Right lobe of liver (tissue), 6 donors: ENCODE measurements around the gene GRB10. TPM values are rescaled to one million over a fixed set of nuclear protein-coding genes. Genes with fewer than 3 reads are reported as not detected.

Experiments used
- ATAC-seq, 4 donors: fragments of 200-7000 bp; cut with Tn5 transposase; one replicate each; pipeline ENCODE4 v1.9.1; 2020; ENCODE audit warnings: mild to moderate bottlenecking in 4 of 4, moderate library complexity in 4 of 4
- DNase-seq, 3 donors: peaks; one replicate each; pipeline ENCODE4 v3.0.0-alpha.2; 2020
- H3K27ac ChIP-seq, 3 donors: fragments of 200-600 bp; one replicate each; pipeline ENCODE4 v1.8.0; 2022
- H3K27me3 ChIP-seq, 2 donors: fragments of 200-600 bp; one replicate each; pipeline ENCODE4 v1.8.0; 2022
- H3K36me3 ChIP-seq, 4 donors: fragments of 200-600 bp; sonication (generic) in 1 of 4; one replicate each; pipeline versions ENCODE4 v1.5.1 to v1.8.0; 2017 to 2022; ENCODE audit warnings: control low read depth in 1 of 4
- H3K4me1 ChIP-seq, 4 donors: fragments of 200-600 bp; sonication (generic) in 1 of 4; one replicate each; pipeline versions ENCODE4 v1.5.1 to v1.8.0; 2017 to 2022; ENCODE audit warnings: control low read depth in 1 of 4
- H3K4me3 ChIP-seq, 3 donors: fragments of 200-600 bp; one replicate each; pipeline ENCODE4 v1.8.0; 2022
- H3K9me3 ChIP-seq, 4 donors: fragments of 200-600 bp; sonication (generic) in 1 of 4; one replicate each; pipeline versions ENCODE4 v1.5.1 to v1.8.0; 2017 to 2022; ENCODE audit warnings: control low read depth in 1 of 4
- CTCF ChIP-seq, 4 donors: fragments of 200-600 bp in 3 of 4; fragments of 450-650 bp in 1 of 4; IDR thresholded peaks; one replicate each; pipeline versions ENCODE4 v1.5.1 to v1.8.0; 2016 to 2022; ENCODE audit warnings: antibody characterized with exemption in 4 of 4, mild to moderate bottlenecking in 2 of 4
- POLR2A ChIP-seq: fragments of 450-650 bp; IDR thresholded peaks from one replicate; pipeline ENCODE4 v1.6.1; 2017; ENCODE audit warnings: antibody characterized with exemption, mild to moderate bottlenecking
- WGBS: methylation state at CpG from one replicate; pipeline ENCODE4 v1.1.6; 2018; ENCODE audit warnings: low coverage, low lambda C conversion rate; ENCODE audit not compliant: insufficient coverage; ENCODE audit errors: missing lambda C conversion rate; 5-methylcytosine and 5-hydroxymethylcytosine counted together
- intact Hi-C, 2 donors: fragments of 100-400 bp; cut with DNase I; formaldehyde crosslinking; loops; one replicate each; pipeline versions ENCODE4 v1.11.2 to v1.14.1; 2022
- total RNA-seq, 6 experiments: library from RNA; depleted of rRNA in 2 of 6; stranded (reverse); fragments of >200 nt in 2 of 6; fragmentation: NEBNext Ultra II Directional in 3 of 6; extraction: Animal tissue kit (Norgen Biotek cat#: 25700) in 3 of 6; gene quantifications; one replicate each; pipeline versions ENCODE4 v1.1.0 to v1.2.4, GENCODE V29; 2016 to 2023
- donor health status: DM: no; HTN: yes; CAD: no.
- donor health status: DM: no; HTN: no; CAD: no.
- donor health status: DM: no; HTN: no; CAD: no.
- donor health status: DM: no; HTN: yes; CAD: no.
- donor health status: DM: no; HTN: yes; CAD: no.

Gene GRB10
- total RNA-seq, 6 experiments from 2014 or later = 24.9 to 55.5 (median 40.0) TPM

- 9% methylated on average over 2 of the region's 2 CpGs for WGBS
These were observed 54.5 kb downstream of the GRB10 start for GRCh38 chr7:50728184-50728583.

DNA sequence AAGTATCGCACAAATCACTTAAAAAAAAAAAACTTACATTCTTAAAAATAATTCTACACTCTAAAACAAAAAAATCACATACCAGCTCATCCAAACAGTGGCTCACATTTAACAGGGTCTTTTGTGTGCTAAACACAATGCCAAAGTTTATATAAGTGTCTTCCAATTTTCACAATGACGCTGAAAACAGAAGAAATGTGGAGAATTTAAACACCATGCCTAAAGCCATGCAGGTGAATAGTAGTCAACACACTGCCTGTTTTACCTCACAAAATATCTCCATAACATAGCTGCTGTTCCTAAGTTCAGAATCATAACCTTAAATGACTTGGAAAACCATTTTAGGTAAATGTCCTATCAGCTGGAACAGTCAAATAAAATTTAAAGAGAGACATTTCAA, 55.0 kb downstream of the GRB10 start:
- TF ChIP-seq POLR2A (no peak), CTCF (IDR thresholded peaks at IDR 0.05) (no peak)
- Histone ChIP-seq H3K4me1 (peaks cover 0 to 61% (median 29%) of the 10 kb centered on the region in 4 donors), H3K4me3 (no peak overlapping the region), H3K27me3 (no peaks in the 10 kb centered on the region), H3K27ac (peak overlapping the region; percentile 12 to 58 (median 50)), H3K9me3 (no peaks in the 10 kb centered on the region), H3K36me3 (no peaks in the 10 kb centered on the region)
- intact Hi-C loops = no loop called here
- DNase-seq (no peak), ATAC-seq (no peak)
- WGBS = 89% methylated on average over 2 of the region's 2 CpGs

More at GRCh38 chr7:50728184-50728583, 54.5 kb downstream of the GRB10 start:
- TF ChIP-seq CTCF (IDR thresholded peaks at IDR 0.05) = no peak
- no peak for TF ChIP-seq POLR2A
- DNase-seq (no peak), ATAC-seq (peak in 3 of 4 donors; percentile 34 to 56 (median 51))
- Histone ChIP-seq H3K27me3 (no peaks in the 10 kb centered on the region), H3K4me1 (peaks cover 0 to 61% (median 29%) of the 10 kb centered on the region in 4 donors), H3K4me3 (no peak overlapping the region), H3K36me3 (no peaks in the 10 kb centered on the region), H3K27ac (peak overlapping the region; percentile 12 to 58 (median 50)), H3K9me3 (no peaks in the 10 kb centered on the region)
- intact Hi-C loops = no loop called here

DNA sequence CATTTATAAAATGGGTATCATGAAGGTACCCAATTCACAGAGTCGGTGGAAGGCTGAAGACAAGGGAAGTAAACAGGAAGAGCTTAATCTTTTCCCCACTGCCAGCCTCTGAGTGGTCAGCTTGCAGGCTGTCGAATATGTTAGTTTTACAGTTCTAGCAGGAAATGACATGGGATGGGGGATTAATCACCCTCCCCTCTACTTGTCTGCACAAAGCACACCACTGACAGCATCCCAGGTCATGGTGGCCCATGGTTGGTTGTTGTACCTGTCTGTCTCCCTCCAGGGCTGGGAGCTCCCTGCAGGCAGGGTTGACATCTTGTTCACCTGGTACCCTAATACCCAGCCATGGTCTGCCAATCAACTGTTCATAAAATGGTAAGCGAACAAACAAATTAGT, 55.6 kb downstream of the GRB10 start:
- intact Hi-C loops = no loop called here
- WGBS = 66% methylated on average over 3 of the region's 3 CpGs
- Histone ChIP-seq H3K27me3 (no peaks in the 10 kb centered on the region), H3K27ac (peak overlapping the region in 1 of 3 donors; percentile 67), H3K36me3 (no peaks in the 10 kb centered on the region), H3K4me3 (no peak overlapping the region), H3K4me1 (peaks cover 0 to 61% (median 29%) of the 10 kb centered on the region in 4 donors), H3K9me3 (no peaks in the 10 kb centered on the region)
- TF ChIP-seq CTCF (IDR thresholded peaks at IDR 0.05) (no peak), POLR2A (no peak)
- DNase-seq (no peak), ATAC-seq (peak in 1 of 4 donors; percentile 3)

DNA sequence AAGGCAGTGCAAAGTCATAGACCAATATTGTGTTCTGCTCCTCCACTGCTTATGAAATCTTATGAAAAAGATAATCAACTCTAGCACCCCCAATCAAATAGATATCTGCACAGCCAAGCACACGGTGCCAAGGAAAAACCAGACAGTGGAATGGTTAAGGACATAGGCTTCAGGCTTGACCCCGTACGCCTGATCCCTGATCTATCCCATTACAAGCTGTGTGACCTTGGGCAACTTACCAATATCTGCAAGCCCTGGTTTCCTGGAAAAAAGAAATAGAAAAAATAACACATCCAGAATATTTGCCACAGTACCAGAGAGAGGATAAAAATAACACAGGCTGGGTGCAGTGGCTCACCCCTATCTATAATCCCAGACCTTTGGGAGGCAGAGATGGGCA, 56.9 kb downstream of the GRB10 start:
- Histone ChIP-seq H3K4me3 (no peak overlapping the region), H3K27me3 (no peaks in the 10 kb centered on the region), H3K27ac (peak overlapping the region in 2 of 3 donors; percentile 42 to 67), H3K9me3 (no peaks in the 10 kb centered on the region), H3K36me3 (no peaks in the 10 kb centered on the region), H3K4me1 (peaks cover 0 to 48% (median 25%) of the 10 kb centered on the region in 4 donors)
- no peak for TF ChIP-seq CTCF (IDR thresholded peaks at IDR 0.05)
- DNase-seq = no peak
- 14% methylated on average over 3 of the region's 3 CpGs for WGBS
- intact Hi-C loops = no loop called here
- peak; percentile 68 to 85 (median 71) for ATAC-seq
